HepG2 (cell line): Measurements from ENCODE around the gene TJP2. TPM values are rescaled to one million over a fixed set of nuclear protein-coding genes. Genes with fewer than 3 reads are reported as not detected.
A peak's percentile ranks its signal among the peaks of the same experiment; 100 is the strongest.

Experiments used
- AGO1 ChIP-seq: fragments of 200-400 bp; formaldehyde crosslinking; IDR thresholded peaks from 2 replicates; pipeline ENCODE4 v1.6.1; 2017; ENCODE audit warnings: mild to moderate bottlenecking, low read depth, low read length, moderate library complexity; ENCODE audit not compliant: poor library complexity, severe bottlenecking
- BORCS8-MEF2B ChIP-seq: sonication (generic); formaldehyde crosslinking; IDR thresholded peaks from 2 replicates; pipeline ENCODE4 v1.8.0; 2022; ENCODE audit warnings: mild to moderate bottlenecking, missing genetic modification reagents
- EED ChIP-seq: sonication (generic); formaldehyde crosslinking; IDR thresholded peaks from 2 replicates; pipeline ENCODE4 v1.5.0; 2020; ENCODE audit warnings: mild to moderate bottlenecking, missing genetic modification reagents
- FOSL2 ChIP-seq: sonication (generic); formaldehyde crosslinking; IDR thresholded peaks from 2 replicates; pipeline ENCODE4 v1.4.0; 2020; ENCODE audit warnings: missing genetic modification reagents
- HDAC1 ChIP-seq: sonication (generic); formaldehyde crosslinking; IDR thresholded peaks from 2 replicates; pipeline ENCODE4 v1.5.1; 2020; ENCODE audit warnings: mild to moderate bottlenecking, missing genetic modification reagents
- HNRNPH1 ChIP-seq: fragments of 200-400 bp; formaldehyde crosslinking; optimal IDR thresholded peaks from 2 replicates; pipeline ENCODE3; 2017; ENCODE audit warnings: mild to moderate bottlenecking, low read depth, low read length
- KMT2A ChIP-seq: sonication (generic); formaldehyde crosslinking; IDR thresholded peaks from 2 replicates; pipeline ENCODE4 v1.4.0; 2020; ENCODE audit warnings: missing genetic modification reagents
- MED1 ChIP-seq: sonication (generic); formaldehyde crosslinking; IDR thresholded peaks from 2 replicates; pipeline ENCODE4 v1.4.0; 2020; ENCODE audit warnings: missing genetic modification reagents
- NFE2 ChIP-seq: sonication (generic); formaldehyde crosslinking; IDR thresholded peaks from 2 replicates; pipeline ENCODE4 v1.4.0; 2020; ENCODE audit warnings: missing genetic modification reagents
- TGIF2 ChIP-seq: IDR thresholded peaks from 2 replicates; pipeline ENCODE4 v1.6.1; 2016; ENCODE audit warnings: control low read depth, missing compliant biosample characterization
- TMF1 ChIP-seq: sonication (generic); formaldehyde crosslinking; IDR thresholded peaks from 2 replicates; pipeline ENCODE4 v1.8.1; 2022; ENCODE audit warnings: low read depth, missing genetic modification reagents
- ZNF263 ChIP-seq: sonication (generic); formaldehyde crosslinking; IDR thresholded peaks from 2 replicates; pipeline ENCODE4 v1.4.0; 2020; ENCODE audit warnings: missing genetic modification reagents
- ZNF331 ChIP-seq: sonication (generic); formaldehyde crosslinking; IDR thresholded peaks from 2 replicates; pipeline ENCODE4 v1.4.0; 2020; ENCODE audit warnings: missing genetic modification reagents
- ZNF343 ChIP-seq: sonication (generic); formaldehyde crosslinking; IDR thresholded peaks from 2 replicates; pipeline ENCODE4 v1.4.0; 2020; ENCODE audit warnings: mild to moderate bottlenecking, missing genetic modification reagents
- ZNF432 ChIP-seq: sonication (generic); formaldehyde crosslinking; IDR thresholded peaks from 2 replicates; pipeline ENCODE4 v1.5.0; 2020; ENCODE audit warnings: missing genetic modification reagents, mild to moderate bottlenecking, borderline replicate concordance
- ZNF557 ChIP-seq: sonication (generic); formaldehyde crosslinking; IDR thresholded peaks from 2 replicates; pipeline ENCODE4 v1.4.0; 2020; ENCODE audit warnings: missing genetic modification reagents
- polyA plus RNA-seq, 8 experiments: library from polyadenylated mRNA; depleted of rRNA in 3 of 8; stranded (reverse) in 7 of 8; unstranded in 1 of 8; fragments of >200 nt; fragmentation: Illumina TruSeq in 4 of 8; extraction: Trizol in 4 of 8; gene quantifications; 2 replicates each; pipeline versions ENCODE4 v1.2.1 to v1.2.3, GENCODE V29; 2011 to 2016; ENCODE audit warnings: low read depth in 4 of 8, missing spikeins in 1 of 8, mixed read lengths in 1 of 8; ENCODE audit not compliant: insufficient read depth in 1 of 8
- total RNA-seq, 5 experiments: library from RNA; depleted of rRNA; stranded (reverse); fragments of >200 nt; fragmentation: Illumina TruSeq; extraction: Trizol; gene quantifications; 2 replicates each; pipeline ENCODE4 v1.2.3, GENCODE V29; 2016; ENCODE audit warnings: low read depth in 1 of 5
- TF ChIP-seq, protein P1 (sequence below): sonication (generic); formaldehyde crosslinking; IDR thresholded peaks from 2 replicates; pipeline ENCODE4 v1.4.0; 2020; ENCODE audit warnings: missing genetic modification reagents
- TF ChIP-seq, protein P2 (sequence below): sonication (generic); formaldehyde crosslinking; IDR thresholded peaks from 2 replicates; pipeline ENCODE4 v1.9.0; 2021; ENCODE audit warnings: missing genetic modification reagents, borderline replicate concordance
- TF ChIP-seq, protein P3 (sequence below): sonication (generic); formaldehyde crosslinking; IDR thresholded peaks from 2 replicates; pipeline ENCODE4 v1.5.0; 2020; ENCODE audit warnings: mild to moderate bottlenecking, missing genetic modification reagents, borderline replicate concordance

Gene TJP2
- total and polyA plus RNA-seq, 2 of the 13 experiments (the other 11 are each of a cell fraction or from before 2014, with no cell fraction given): 109 to 110 TPM

DNA sequence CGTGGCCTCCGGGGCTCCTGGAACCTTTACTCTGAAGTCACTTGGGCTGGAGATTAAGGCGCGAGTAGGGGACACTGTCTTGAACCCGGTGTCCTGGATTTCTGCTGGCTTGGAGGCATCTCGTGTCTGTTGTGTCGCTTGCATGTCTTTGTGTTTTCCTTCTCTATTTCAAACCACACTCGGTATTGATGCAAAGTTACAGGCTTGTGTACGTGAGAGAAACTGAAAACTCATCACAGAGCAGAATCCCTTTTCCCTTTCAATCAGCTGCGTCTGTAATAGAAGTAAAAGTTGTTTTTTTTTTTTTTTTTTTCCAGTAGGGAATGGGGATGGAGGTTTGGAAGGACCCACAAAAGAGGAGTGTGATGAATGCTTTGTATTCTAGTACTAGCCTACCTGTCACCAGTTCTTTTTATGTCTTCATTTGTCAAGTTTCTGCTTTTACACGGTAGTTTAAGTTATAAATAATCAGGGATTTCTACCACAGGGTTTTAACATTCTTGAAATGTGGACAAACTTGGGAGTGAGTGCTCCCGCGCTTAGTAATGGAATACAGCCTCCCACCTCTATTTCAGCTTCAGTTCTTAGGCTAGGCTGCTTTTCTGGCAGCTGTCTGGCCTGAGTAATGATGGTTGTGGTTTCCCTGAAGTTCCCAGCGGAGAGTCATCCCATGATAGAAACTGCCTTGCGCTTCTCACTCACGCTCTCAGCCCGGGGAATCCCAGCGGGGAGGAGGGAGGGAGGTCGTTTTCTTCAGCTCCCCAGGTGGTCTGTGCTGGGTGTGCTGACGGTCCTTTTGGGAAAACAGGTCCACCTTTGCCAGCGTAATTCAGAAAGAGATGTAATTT lies 763 bp downstream of the TJP2 start (continued):
- TF ChIP-seq TGIF2 (CRISPR knock-in tag): no peak
- TF ChIP-seq FOSL2 (CRISPR knock-in tag): 0 out of 2 replicates have a peak, but pooled peaks have one; percentile 4
- no peak for TF ChIP-seq BORCS8-MEF2B (CRISPR knock-in tag)
- TF ChIP-seq ZNF432 (CRISPR knock-in tag): no peak
- no peak for TF ChIP-seq HNRNPH1
- TF ChIP-seq ZNF263: peak; percentile 91
- peak; percentile 11 for TF ChIP-seq AGO1
- TF ChIP-seq EED (CRISPR knock-in tag): no peak
- no peak for TF ChIP-seq MED1
- no peak for TF ChIP-seq ZNF343 (CRISPR knock-in tag)
- TF ChIP-seq ZNF557 (CRISPR knock-in tag): no peak
- TF ChIP-seq, protein P1, sequence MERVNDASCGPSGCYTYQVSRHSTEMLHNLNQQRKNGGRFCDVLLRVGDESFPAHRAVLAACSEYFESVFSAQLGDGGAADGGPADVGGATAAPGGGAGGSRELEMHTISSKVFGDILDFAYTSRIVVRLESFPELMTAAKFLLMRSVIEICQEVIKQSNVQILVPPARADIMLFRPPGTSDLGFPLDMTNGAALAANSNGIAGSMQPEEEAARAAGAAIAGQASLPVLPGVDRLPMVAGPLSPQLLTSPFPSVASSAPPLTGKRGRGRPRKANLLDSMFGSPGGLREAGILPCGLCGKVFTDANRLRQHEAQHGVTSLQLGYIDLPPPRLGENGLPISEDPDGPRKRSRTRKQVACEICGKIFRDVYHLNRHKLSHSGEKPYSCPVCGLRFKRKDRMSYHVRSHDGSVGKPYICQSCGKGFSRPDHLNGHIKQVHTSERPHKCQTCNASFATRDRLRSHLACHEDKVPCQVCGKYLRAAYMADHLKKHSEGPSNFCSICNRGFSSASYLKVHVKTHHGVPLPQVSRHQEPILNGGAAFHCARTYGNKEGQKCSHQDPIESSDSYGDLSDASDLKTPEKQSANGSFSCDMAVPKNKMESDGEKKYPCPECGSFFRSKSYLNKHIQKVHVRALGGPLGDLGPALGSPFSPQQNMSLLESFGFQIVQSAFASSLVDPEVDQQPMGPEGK (CRISPR knock-in tag): peak; percentile 9; the same call in 1 of the 2 replicates
- TF ChIP-seq, protein P2, sequence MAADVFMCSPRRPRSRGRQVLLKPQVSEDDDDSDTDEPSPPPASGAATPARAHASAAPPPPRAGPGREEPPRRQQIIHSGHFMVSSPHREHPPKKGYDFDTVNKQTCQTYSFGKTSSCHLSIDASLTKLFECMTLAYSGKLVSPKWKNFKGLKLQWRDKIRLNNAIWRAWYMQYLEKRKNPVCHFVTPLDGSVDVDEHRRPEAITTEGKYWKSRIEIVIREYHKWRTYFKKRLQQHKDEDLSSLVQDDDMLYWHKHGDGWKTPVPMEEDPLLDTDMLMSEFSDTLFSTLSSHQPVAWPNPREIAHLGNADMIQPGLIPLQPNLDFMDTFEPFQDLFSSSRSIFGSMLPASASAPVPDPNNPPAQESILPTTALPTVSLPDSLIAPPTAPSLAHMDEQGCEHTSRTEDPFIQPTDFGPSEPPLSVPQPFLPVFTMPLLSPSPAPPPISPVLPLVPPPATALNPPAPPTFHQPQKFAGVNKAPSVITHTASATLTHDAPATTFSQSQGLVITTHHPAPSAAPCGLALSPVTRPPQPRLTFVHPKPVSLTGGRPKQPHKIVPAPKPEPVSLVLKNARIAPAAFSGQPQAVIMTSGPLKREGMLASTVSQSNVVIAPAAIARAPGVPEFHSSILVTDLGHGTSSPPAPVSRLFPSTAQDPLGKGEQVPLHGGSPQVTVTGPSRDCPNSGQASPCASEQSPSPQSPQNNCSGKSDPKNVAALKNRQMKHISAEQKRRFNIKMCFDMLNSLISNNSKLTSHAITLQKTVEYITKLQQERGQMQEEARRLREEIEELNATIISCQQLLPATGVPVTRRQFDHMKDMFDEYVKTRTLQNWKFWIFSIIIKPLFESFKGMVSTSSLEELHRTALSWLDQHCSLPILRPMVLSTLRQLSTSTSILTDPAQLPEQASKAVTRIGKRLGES (CRISPR knock-in tag): no peak
- no peak for TF ChIP-seq TMF1
- 0 out of 2 replicates have a peak, but pooled peaks have one; percentile 51 for TF ChIP-seq KMT2A (CRISPR knock-in tag)
- TF ChIP-seq, protein P3, sequence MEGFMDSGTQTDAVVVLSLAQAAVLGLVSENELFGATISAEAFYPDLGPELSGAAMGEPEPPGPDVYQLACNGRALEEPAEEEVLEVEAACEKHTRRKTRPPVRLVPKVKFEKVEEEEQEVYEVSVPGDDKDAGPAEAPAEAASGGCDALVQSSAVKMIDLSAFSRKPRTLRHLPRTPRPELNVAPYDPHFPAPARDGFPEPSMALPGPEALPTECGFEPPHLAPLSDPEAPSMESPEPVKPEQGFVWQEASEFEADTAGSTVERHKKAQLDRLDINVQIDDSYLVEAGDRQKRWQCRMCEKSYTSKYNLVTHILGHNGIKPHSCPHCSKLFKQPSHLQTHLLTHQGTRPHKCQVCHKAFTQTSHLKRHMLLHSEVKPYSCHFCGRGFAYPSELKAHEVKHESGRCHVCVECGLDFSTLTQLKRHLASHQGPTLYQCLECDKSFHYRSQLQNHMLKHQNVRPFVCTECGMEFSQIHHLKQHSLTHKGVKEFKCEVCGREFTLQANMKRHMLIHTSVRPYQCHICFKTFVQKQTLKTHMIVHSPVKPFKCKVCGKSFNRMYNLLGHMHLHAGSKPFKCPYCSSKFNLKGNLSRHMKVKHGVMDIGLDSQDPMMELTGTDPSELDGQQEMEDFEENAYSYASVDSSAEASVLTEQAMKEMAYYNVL (CRISPR knock-in tag): no peak
- TF ChIP-seq NFE2 (CRISPR knock-in tag): no peak
- TF ChIP-seq ZNF331: no peak
- TF ChIP-seq HDAC1 (CRISPR knock-in tag): 0 out of 2 replicates have a peak, but pooled peaks have one; percentile 26
